ENCODE measurements around the gene RYK. TPM values are rescaled to one million over a fixed set of nuclear protein-coding genes. Genes with fewer than 3 reads are reported as not detected.

Gene RYK
- polyA plus RNA-seq, 1 of the 3 experiments (the other 2 are of a cell fraction) = 25.9 TPM

- CTCF ChIA-PET = no interaction called here
- no peaks in the 10 kb centered on the region for H3K4me1 ChIP-seq (ENCODE audit: control insufficient read depth in 1 of 2, insufficient read depth in 2 of 2, low read depth in 1 of 2, low read length in 1 of 2)
- POLR2A ChIA-PET = interaction anchor here (0.6 kb wide), 1 partner anchor 38 kb away, joined by 5 read pairs; no protein-coding TSS in a partner anchor
- no peaks in the 10 kb centered on the region for H3K9me3 ChIP-seq
- H3K4me3 ChIP-seq (ENCODE audit: low read depth in 2 of 2, low read length in 1 of 2) = no peak overlapping the region
- H3K9me2 ChIP-seq = no peaks in the 10 kb centered on the region
- H4K20me1 ChIP-seq (ENCODE audit: insufficient read depth) = no peaks in the 10 kb centered on the region
- H3K27me3 ChIP-seq (ENCODE audit: insufficient read depth) = no peaks in the 10 kb centered on the region
- no peak overlapping the region for H2AFZ ChIP-seq (ENCODE audit: low read depth)
- H3K79me2 ChIP-seq (ENCODE audit: insufficient read depth) = no peaks in the 10 kb centered on the region
- no peak overlapping the region for H3K9ac ChIP-seq
- no peaks in the 10 kb centered on the region for H3F3A ChIP-seq (replicated peaks; ENCODE audit: insufficient read depth)
- no peak for TF ChIP-seq TAF1 (IDR thresholded peaks at IDR 0.05; ENCODE audit: borderline replicate concordance, low read depth, low read length)
- TF ChIP-seq TCF12 (IDR thresholded peaks at IDR 0.05) = no peak
- no peak for TF ChIP-seq NFIC (IDR thresholded peaks at IDR 0.05; ENCODE audit: borderline replicate concordance)
- TF ChIP-seq, protein P1, sequence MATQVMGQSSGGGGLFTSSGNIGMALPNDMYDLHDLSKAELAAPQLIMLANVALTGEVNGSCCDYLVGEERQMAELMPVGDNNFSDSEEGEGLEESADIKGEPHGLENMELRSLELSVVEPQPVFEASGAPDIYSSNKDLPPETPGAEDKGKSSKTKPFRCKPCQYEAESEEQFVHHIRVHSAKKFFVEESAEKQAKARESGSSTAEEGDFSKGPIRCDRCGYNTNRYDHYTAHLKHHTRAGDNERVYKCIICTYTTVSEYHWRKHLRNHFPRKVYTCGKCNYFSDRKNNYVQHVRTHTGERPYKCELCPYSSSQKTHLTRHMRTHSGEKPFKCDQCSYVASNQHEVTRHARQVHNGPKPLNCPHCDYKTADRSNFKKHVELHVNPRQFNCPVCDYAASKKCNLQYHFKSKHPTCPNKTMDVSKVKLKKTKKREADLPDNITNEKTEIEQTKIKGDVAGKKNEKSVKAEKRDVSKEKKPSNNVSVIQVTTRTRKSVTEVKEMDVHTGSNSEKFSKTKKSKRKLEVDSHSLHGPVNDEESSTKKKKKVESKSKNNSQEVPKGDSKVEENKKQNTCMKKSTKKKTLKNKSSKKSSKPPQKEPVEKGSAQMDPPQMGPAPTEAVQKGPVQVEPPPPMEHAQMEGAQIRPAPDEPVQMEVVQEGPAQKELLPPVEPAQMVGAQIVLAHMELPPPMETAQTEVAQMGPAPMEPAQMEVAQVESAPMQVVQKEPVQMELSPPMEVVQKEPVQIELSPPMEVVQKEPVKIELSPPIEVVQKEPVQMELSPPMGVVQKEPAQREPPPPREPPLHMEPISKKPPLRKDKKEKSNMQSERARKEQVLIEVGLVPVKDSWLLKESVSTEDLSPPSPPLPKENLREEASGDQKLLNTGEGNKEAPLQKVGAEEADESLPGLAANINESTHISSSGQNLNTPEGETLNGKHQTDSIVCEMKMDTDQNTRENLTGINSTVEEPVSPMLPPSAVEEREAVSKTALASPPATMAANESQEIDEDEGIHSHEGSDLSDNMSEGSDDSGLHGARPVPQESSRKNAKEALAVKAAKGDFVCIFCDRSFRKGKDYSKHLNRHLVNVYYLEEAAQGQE (IDR thresholded peaks at IDR 0.05; ENCODE audit: low read depth, low read length) = no peak
- no peak for TF ChIP-seq MXI1 (IDR thresholded peaks at IDR 0.05; ENCODE audit: low read depth, low read length)
- no peak for TF ChIP-seq RAD21 (IDR thresholded peaks at IDR 0.05; ENCODE audit: low read length)
- no peak for TF ChIP-seq PBX3 (IDR thresholded peaks at IDR 0.05)
- TF ChIP-seq USF2 (IDR thresholded peaks at IDR 0.05; ENCODE audit: borderline replicate concordance, low read depth, low read length) = no peak
- no peak for TF ChIP-seq CHD2 (IDR thresholded peaks at IDR 0.05; ENCODE audit: low read length, partially characterized antibody)
- 100% methylated on average over 1 of the region's 3 CpGs for WGBS (ENCODE audit: low lambda C conversion rate)
- peaks cover 0 to 9% of the 10 kb centered on the region in 2 experiments for H3K36me3 ChIP-seq (replicated peaks in 1 of 2; ENCODE audit: control insufficient read depth in 1 of 2, insufficient read depth in 2 of 2, low read length in 1 of 2)
- DNase-seq = no peak
- H3K4me2 ChIP-seq = no peak overlapping the region
- no peak overlapping the region for H3K27ac ChIP-seq (ENCODE audit: low read depth in 2 of 2, low read length in 1 of 2)
Observed at GRCh38 chr3:134134698-134135415, 115.8 kb downstream of the RYK start.

DNA sequence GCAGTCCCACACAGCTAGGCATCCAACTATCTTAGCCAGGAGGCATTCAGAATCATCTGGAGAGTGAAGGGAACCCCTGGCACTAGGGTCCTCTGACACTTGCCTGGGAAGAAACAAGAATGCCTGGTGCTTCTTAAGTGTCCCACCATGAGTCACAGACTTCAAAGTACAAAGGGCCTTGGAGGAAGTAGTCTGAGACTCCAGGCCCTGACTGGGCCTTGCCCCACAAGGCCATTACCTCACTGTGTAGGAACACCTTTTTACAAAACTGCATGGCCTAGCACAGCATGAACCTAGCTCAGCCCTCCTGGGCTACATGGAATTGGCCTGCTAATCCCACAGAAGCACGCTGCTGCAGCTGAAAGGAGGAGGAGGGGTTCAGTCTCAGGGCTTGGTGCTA, 116.4 kb downstream of the RYK start:
- no peaks in the 10 kb centered on the region for H3K9me3 ChIP-seq

More for the DNA sequence above, 116.4 kb downstream of the RYK start:
- Histone ChIP-seq H3K79me2 (ENCODE audit: insufficient read depth) (no peaks in the 10 kb centered on the region), H3K4me2 (no peak overlapping the region), H3F3A (replicated peaks; ENCODE audit: insufficient read depth) (no peaks in the 10 kb centered on the region), H4K20me1 (ENCODE audit: insufficient read depth) (no peaks in the 10 kb centered on the region), H3K9me2 (no peaks in the 10 kb centered on the region), H3K9ac (no peak overlapping the region), H3K27ac (ENCODE audit: low read depth in 2 of 2, low read length in 1 of 2) (no peak overlapping the region), H3K4me3 (ENCODE audit: low read depth in 2 of 2, low read length in 1 of 2) (no peak overlapping the region), H2AFZ (ENCODE audit: low read depth) (no peak overlapping the region), H3K27me3 (ENCODE audit: insufficient read depth) (no peaks in the 10 kb centered on the region), H3K36me3 (replicated peaks in 1 of 2; ENCODE audit: control insufficient read depth in 1 of 2, insufficient read depth in 2 of 2, low read length in 1 of 2) (peaks cover 0 to 6% of the 10 kb centered on the region in 2 experiments), H3K4me1 (ENCODE audit: control insufficient read depth in 1 of 2, insufficient read depth in 2 of 2, low read depth in 1 of 2, low read length in 1 of 2) (no peaks in the 10 kb centered on the region)
- TF ChIP-seq MEF2A (IDR thresholded peaks at IDR 0.05; ENCODE audit: borderline replicate concordance, low read depth) (no peak), RAD21 (IDR thresholded peaks at IDR 0.05; ENCODE audit: low read length) (no peak), FOXJ3 (CRISPR knock-in tag; IDR thresholded peaks at IDR 0.05) (no peak), CHD2 (IDR thresholded peaks at IDR 0.05; ENCODE audit: low read length, partially characterized antibody) (no peak), RXRA (IDR thresholded peaks at IDR 0.05; ENCODE audit: borderline replicate concordance, low read depth) (no peak), EP300 (IDR thresholded peaks at IDR 0.05; ENCODE audit: borderline replicate concordance in 1 of 2, low read depth in 1 of 2, low read length in 1 of 2) (no peak)
- TF ChIP-seq, protein P1 (IDR thresholded peaks at IDR 0.05; ENCODE audit: low read depth, low read length) = no peak
- WGBS (ENCODE audit: low lambda C conversion rate) = 100% methylated on average over 1 of the region's 1 CpG
- ChIA-PET CTCF (no interaction called here), POLR2A (no interaction called here)
- no peak for DNase-seq
